Cardiac fibroblast (primary cell): ENCODE results near the gene SEMA5A.
A peak's percentile ranks its signal among the peaks of the same experiment; 100 is the strongest.

Experiments used
- DNase-seq, 2 donors: peaks; one replicate each; pipeline versions ENCODE4 v3.0.0 to v3.0.0-alpha.2; 2010; ENCODE audit warnings: low read depth in 2 of 2
- H3K4me3 ChIP-seq, 2 donors: replicated peaks in 1 of 2; 1 replicate in 1 of 2; 2 replicates in 1 of 2; pipeline ENCODE4 v1.5.1; 2011; ENCODE audit warnings: low read depth in 2 of 2, low read length in 2 of 2, mild to moderate bottlenecking in 2 of 2, moderate library complexity in 1 of 2
- TF ChIP-seq, protein P1 (sequence below): IDR thresholded peaks from one replicate; pipeline ENCODE4 v1.5.1; 2011; ENCODE audit warnings: low read depth, mild to moderate bottlenecking, low read length, inconsistent platforms

The SEMA5A gene

DNA sequence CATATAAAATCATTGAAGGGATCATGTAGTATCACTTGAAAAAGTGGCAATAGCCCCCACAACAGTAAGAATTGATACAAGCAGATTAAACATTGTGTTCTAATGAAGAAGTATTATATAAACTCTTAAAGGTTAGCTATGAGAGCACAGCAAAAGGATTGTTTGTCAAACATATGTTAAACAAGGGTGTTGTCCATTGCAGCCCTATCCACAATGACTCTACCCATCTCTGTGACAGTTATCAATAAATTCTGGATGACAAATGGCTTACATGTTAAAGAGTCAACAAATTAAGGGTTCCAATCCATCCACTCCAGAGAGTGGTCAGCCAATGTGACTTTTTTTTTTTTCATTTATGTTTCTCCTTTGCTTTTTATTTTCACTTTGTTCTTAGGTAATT is 238.7 kb downstream of the SEMA5A start:
- TF ChIP-seq, protein P1, sequence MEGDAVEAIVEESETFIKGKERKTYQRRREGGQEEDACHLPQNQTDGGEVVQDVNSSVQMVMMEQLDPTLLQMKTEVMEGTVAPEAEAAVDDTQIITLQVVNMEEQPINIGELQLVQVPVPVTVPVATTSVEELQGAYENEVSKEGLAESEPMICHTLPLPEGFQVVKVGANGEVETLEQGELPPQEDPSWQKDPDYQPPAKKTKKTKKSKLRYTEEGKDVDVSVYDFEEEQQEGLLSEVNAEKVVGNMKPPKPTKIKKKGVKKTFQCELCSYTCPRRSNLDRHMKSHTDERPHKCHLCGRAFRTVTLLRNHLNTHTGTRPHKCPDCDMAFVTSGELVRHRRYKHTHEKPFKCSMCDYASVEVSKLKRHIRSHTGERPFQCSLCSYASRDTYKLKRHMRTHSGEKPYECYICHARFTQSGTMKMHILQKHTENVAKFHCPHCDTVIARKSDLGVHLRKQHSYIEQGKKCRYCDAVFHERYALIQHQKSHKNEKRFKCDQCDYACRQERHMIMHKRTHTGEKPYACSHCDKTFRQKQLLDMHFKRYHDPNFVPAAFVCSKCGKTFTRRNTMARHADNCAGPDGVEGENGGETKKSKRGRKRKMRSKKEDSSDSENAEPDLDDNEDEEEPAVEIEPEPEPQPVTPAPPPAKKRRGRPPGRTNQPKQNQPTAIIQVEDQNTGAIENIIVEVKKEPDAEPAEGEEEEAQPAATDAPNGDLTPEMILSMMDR, result no peak
- DNase-seq, result no peak
- no peak overlapping the region for H3K4me3 ChIP-seq

DNA sequence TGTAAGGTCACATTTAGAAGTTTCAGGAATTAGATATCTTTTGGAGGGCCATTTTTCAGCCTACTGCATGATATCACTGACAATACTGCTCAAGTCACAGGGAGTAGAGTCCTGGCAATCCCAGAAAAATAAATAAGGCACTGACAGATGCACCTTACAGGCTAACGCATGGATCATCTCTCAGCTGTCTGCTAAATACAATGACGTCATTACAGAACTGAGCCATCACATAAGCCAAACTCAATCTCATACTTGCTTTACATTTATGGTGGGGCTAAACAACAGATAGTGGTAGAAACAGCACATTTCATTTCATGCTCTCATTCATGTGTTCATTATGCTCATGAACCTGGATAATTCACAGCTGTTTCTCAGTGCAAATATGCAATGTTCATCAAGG is 243.7 kb downstream of the SEMA5A start:
- peak in 1 of 2 donors; percentile 31 for DNase-seq
- TF ChIP-seq, protein P1, result no peak

DNA sequence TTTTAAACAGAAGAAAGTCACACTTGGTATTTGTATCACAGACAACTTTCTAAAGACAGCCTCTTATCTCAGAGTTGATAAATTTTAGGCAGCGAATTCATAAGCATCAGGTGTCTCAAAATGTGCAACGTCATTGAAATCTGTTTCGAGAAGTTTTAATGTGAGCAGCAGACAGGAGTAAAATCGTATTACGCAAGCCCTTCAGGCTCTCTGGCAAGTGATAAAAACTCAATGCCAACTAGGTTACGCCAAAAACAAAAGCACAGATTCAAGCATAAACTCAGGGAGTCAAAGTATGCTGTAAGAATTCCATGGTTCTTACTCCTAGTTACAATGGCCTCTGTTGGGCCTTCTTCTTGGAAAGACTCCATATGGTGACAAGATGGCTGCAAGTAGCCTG is 244.7 kb downstream of the SEMA5A start:
- TF ChIP-seq, protein P1, result no peak

More for the DNA sequence above, 243.7 kb downstream of the SEMA5A start:
- no peak overlapping the region for H3K4me3 ChIP-seq

DNA sequence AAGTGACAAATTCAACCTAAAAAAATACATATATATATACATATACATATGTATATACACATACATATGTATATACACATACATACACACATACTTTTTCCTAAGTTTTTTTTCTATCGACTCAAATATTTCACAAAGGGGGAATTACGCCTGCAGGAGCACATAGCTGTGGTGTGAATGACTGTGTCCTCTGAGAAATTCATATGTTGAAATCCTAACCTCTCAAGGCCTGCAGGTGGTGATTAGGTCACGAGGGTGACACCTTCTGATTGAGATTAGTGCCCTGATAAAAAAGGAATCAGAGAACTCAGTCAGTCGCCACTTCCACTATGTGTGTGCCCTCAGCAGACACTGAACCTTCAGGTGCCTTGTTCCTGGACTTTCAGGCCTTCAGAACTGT is 248.7 kb downstream of the SEMA5A start:
- DNase-seq, result no peak
- TF ChIP-seq, protein P1, result no peak
- no peak overlapping the region for H3K4me3 ChIP-seq

More for the DNA sequence above, 244.7 kb downstream of the SEMA5A start:
- no peak overlapping the region for H3K4me3 ChIP-seq
- DNase-seq, result peak in 1 of 2 donors; percentile 56

DNA sequence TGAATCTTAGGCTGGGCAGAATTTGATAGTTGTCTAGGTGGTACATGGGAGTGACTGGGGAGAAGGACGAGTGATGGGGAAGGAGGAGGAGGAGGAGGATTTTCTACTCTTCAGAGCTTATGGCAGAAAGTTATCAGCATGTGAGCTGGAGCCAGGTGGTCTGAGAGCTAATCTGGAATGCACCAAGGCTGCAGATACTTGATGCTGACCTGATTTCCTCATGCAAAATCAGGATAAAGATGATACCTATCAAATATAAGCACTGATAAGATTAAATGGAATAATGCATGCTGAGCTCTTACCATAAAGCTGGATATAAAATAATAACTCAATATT is 250.4 kb downstream of the SEMA5A start:
- TF ChIP-seq, protein P1, result no peak
- DNase-seq, result no peak
- H3K4me3 ChIP-seq, result no peak overlapping the region

DNA sequence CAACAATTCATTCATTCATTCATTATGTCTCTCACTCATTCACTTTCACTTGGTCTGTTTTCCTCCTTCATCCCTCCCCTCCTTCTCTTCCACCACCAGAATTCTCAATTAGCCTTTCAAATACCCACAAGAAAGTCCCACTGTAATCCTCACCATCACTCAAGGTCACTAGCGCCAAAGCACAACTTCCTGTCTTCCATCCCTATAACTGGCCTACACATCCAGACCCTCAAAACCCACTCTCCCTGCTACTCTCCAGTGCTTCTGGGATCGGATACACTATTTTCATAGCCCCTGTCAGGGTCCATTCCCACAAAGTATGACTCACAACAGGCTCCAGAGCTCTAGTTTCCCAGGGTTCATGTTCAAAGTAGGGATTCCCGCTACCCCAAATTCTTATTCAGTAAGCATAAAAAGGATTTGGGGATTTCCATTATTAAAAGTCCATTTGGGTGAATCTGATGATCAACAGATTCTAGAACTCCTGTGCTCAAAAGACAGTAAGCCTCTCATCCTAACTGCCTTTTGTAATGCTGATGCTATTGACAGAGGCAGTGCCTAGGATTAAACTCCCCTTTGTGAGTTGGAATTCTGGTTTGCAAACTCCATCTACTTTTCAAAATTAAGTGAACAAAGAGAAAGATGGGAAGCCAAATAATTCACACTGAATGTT is 250.9 kb downstream of the SEMA5A start:
- TF ChIP-seq, protein P1, result no peak
- no peak overlapping the region for H3K4me3 ChIP-seq
- DNase-seq, result no peak

DNA sequence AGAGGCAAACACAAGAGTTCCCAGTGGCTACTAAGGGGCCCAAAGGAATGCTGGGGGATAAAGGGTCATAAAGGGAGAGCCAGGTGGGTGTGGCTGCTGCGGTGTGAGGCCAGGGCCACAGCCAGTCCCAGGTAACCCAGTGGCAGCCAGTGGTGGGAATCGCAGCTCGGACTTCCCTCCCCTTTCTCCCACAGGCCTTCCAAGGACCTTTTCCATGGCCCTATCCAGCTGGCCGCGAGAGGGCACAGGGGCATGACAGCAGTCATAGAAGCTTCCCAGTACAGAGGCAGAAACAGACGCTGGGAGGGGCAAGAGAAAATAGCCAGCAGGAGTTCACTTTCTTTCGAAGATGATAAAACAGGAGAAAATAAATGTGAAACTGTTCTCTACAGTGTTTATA is 257.6 kb downstream of the SEMA5A start:
- TF ChIP-seq, protein P1, result peak; percentile 25
- H3K4me3 ChIP-seq, result no peak overlapping the region
- DNase-seq, result peak in 1 of 2 donors; percentile 31
